Testis (tissue), 3 donors: ENCODE results near the gene CELF4. TPM values are rescaled to one million over a fixed set of nuclear protein-coding genes. Genes with fewer than 3 reads are reported as not detected.

Experiments
- DNase-seq: peaks from one replicate; pipeline ENCODE4 v3.0.0-alpha.2; 2019
- H3K27ac ChIP-seq, 2 donors: fragments of 200-600 bp; sonication (generic); one replicate each; pipeline ENCODE4 v1.5.1; 2019
- H3K27me3 ChIP-seq: fragments of 200-600 bp; sonication (generic); one replicate; pipeline ENCODE4 v1.5.1; 2019
- H3K36me3 ChIP-seq: fragments of 200-600 bp; sonication (generic); one replicate; pipeline ENCODE4 v1.5.1; 2017; ENCODE audit warnings: low read depth; ENCODE audit errors: missing control alignments
- H3K4me1 ChIP-seq: fragments of 200-600 bp; sonication (generic); one replicate; pipeline ENCODE4 v1.5.1; 2019
- H3K4me3 ChIP-seq, 2 donors: fragments of 200-600 bp; sonication (generic); one replicate each; pipeline ENCODE4 v1.5.1; 2017 to 2019
- H3K9me3 ChIP-seq: fragments of 200-600 bp; sonication (generic); one replicate; pipeline ENCODE4 v1.5.1; 2017
- POLR2A ChIP-seq: fragments of 450-650 bp; IDR thresholded peaks from one replicate; pipeline ENCODE4 v1.6.1; 2017; ENCODE audit warnings: antibody characterized with exemption, mild to moderate bottlenecking, moderate library complexity
- WGBS, 2 donors: methylation state at CpG; one replicate each; pipeline ENCODE4 v1.1.5; 2018; 5-methylcytosine and 5-hydroxymethylcytosine counted together
- intact Hi-C: fragments of 100-400 bp; cut with DNase I; formaldehyde crosslinking; loops from one replicate; pipeline ENCODE4 v1.15.1; 2023; ENCODE audit warnings: low total_unique reads
- polyA plus RNA-seq: library from polyadenylated mRNA; stranded (reverse); fragments of 350-450 nt; fragmentation: Illumina TruSeq; extraction: RNeasy Lipid Tissue Mini Kit (QIAGEN cat#74804); gene quantifications from one replicate; pipeline ENCODE4 v1.2.3, GENCODE V29; 2014; ENCODE audit warnings: low read depth, low replicate concordance; ENCODE audit not compliant: insufficient read depth
- total RNA-seq, 2 donors: library from RNA; depleted of rRNA; stranded (reverse); fragments of >200 nt; gene quantifications; one replicate each; pipeline ENCODE4 v1.2.3, GENCODE V29; 2016
- TF ChIP-seq, protein P1 (sequence below), 3 experiments: fragments of 450-650 bp in 2 of 3; fragments of 200-600 bp in 1 of 3; sonication (generic) in 1 of 3; IDR thresholded peaks; one replicate each; pipeline ENCODE4 v1.5.1; 2016 to 2019; ENCODE audit warnings: antibody characterized with exemption in 3 of 3, mild to moderate bottlenecking in 2 of 3, moderate library complexity in 1 of 3

Gene CELF4
- total and polyA plus RNA-seq, 3 donors from 2014 or later: 3.9 to 6.3 (median 4.8) TPM

DNA sequence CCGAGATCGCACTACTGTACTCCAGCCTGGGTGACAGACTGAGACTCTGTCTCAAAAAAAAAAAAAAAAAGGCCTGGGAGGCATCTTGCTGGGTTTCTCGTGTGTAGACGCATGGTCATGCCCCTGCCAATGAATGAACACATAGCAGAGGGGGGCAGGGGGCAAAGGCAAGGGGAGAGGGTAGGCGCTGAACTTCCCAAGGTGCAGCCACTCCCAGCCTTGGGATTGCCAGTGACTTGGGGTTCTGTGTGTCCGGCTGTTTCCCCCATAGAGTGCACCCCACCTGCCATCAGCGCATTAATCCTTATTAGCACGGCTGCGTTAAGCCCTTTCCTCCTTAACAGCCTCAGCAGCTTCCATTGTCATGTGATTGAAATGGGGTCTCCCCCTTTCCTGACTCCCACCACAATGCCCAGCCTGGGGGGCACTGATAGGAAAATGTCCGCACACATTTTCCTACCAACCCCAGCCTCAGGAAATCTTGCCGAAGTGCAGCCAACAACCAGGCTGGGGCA, 225.8 kb downstream of the CELF4 start:
- intact Hi-C loops: no loop called here
- H3K36me3 ChIP-seq: no peaks in the 10 kb centered on the region

DNA sequence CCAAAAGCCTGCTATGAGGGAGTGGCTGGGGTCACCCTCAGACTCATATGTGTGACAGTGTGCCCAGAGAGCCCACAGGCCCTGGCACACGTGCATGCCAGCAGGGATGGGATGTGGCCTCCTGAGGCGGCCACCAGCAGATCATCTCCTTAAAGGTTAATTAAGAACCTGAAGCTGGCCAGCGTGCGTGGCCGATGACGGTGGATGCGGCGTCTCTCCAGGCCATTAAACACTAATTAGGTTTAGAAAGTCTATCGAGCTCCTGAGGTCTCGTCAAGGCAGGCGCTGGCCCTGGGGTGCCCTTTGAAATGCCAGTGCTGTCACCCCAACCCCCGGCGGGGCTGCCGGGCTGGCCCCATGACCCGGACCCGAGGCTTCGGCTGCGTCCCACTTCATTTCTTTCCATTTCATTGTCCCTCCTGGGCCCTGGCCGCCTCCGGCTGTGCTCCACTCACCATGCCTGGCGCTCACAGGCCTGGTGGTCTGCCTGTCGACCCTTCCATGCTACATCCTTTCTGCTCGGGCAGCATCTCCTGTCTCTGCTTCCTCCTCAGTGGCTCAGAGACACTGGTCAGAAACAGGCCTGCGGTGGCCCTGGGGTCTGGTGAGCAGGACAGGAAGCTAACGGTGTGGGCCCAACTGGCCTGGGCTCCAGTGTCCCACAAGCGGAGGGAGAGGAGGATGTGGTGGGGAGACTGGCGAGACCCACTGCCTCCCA, 228.9 kb downstream of the CELF4 start:
- no peak for DNase-seq
- Histone ChIP-seq H3K4me1 (no peaks in the 10 kb centered on the region), H3K4me3 (no peak overlapping the region), H3K36me3 (no peaks in the 10 kb centered on the region), H3K27me3 (no peaks in the 10 kb centered on the region), H3K9me3 (no peaks in the 10 kb centered on the region), H3K27ac (no peak overlapping the region)
- WGBS, 2 donors: 90 to 92% methylated on average over 25 to 27 of the region's 27 CpGs
- no peak for TF ChIP-seq POLR2A
- TF ChIP-seq, protein P1, sequence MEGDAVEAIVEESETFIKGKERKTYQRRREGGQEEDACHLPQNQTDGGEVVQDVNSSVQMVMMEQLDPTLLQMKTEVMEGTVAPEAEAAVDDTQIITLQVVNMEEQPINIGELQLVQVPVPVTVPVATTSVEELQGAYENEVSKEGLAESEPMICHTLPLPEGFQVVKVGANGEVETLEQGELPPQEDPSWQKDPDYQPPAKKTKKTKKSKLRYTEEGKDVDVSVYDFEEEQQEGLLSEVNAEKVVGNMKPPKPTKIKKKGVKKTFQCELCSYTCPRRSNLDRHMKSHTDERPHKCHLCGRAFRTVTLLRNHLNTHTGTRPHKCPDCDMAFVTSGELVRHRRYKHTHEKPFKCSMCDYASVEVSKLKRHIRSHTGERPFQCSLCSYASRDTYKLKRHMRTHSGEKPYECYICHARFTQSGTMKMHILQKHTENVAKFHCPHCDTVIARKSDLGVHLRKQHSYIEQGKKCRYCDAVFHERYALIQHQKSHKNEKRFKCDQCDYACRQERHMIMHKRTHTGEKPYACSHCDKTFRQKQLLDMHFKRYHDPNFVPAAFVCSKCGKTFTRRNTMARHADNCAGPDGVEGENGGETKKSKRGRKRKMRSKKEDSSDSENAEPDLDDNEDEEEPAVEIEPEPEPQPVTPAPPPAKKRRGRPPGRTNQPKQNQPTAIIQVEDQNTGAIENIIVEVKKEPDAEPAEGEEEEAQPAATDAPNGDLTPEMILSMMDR (IDR thresholded peaks at IDR 0.05): no peak
- intact Hi-C loops: no loop called here

More for the DNA sequence above, 225.8 kb downstream of the CELF4 start:
- H3K4me1 ChIP-seq: no peaks in the 10 kb centered on the region
- H3K27me3 ChIP-seq: no peaks in the 10 kb centered on the region
- no peaks in the 10 kb centered on the region for H3K9me3 ChIP-seq
- no peak overlapping the region for H3K4me3 ChIP-seq
- WGBS, 2 donors: 91 to 94% methylated on average over 10 to 11 of the region's 11 CpGs
- TF ChIP-seq, protein P1 (IDR thresholded peaks at IDR 0.05): no peak
- TF ChIP-seq POLR2A: no peak
- DNase-seq: no peak
- H3K27ac ChIP-seq: no peak overlapping the region

DNA sequence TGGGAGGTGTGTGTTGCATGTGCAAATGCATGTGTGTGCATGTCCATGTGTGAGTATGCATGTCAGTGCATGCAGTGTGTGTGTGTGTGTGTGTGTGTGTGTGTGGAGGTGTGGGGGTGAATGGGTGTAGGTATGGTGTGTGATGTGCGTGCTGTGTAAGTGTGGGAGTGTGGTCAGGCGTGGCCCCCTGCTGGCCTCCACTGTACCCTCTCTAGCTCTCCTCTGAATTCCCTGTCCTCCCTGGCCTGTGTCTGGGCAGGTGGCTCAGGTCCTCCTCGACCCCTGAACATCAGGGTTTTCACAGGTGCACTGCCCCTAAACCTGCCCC, 230.2 kb downstream of the CELF4 start:
- H3K36me3 ChIP-seq: no peaks in the 10 kb centered on the region
- H3K27me3 ChIP-seq: no peaks in the 10 kb centered on the region
- TF ChIP-seq POLR2A: no peak
- TF ChIP-seq, protein P1 (IDR thresholded peaks at IDR 0.05): no peak
- H3K27ac ChIP-seq: no peak overlapping the region
- intact Hi-C loops: no loop called here
- WGBS, 2 donors: 83% methylated on average over 2 to 3 of the region's 3 CpGs
- no peak overlapping the region for H3K4me3 ChIP-seq
- H3K4me1 ChIP-seq: no peaks in the 10 kb centered on the region
- DNase-seq: no peak
- H3K9me3 ChIP-seq: no peaks in the 10 kb centered on the region

DNA sequence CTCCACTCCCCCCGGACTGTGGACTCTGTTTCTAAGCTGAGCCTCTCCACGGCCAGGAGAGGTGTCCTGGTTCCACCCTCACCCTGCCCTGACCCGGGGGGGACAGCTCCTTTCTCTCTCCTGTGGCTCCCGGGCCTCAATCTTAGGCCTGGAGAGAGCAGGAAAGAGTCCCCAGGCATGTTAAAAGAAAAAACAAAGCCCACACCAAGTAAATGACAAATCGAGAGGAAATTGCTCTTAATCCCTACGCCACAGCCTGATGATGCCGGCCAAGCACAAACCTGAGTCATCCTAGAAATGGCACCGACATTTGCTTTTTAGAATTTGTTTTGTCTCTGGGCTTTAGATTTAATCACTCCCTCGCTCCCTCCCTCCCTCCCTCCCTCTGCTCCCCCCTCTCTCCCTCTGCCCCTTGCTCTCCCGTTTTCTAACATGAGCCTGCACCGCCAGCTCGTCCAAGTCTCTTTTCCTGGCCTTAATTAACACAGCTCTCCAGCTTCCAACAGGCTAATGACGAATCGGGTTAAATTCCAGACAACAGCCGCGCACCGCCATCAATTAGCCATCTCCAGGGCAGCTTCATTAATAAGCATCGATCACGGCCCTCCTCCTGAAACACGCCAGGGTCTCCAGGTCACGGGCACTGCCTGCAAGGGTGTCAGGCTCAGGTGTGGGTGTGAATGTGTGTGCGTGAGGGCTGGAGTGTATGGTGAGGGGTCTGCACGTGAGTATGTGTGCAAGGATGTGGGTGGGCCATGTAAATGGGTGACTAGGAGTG, 230.8 kb downstream of the CELF4 start:
- Histone ChIP-seq H3K36me3 (no peaks in the 10 kb centered on the region), H3K9me3 (no peaks in the 10 kb centered on the region), H3K4me3 (no peak overlapping the region), H3K27me3 (no peaks in the 10 kb centered on the region), H3K27ac (no peak overlapping the region), H3K4me1 (no peaks in the 10 kb centered on the region)
- WGBS, 2 donors: 75 to 78% methylated on average over 22 to 23 of the region's 23 CpGs
- DNase-seq: no peak
- no peak for TF ChIP-seq POLR2A
- TF ChIP-seq, protein P1 (IDR thresholded peaks at IDR 0.05): no peak
- intact Hi-C loops: no loop called here
